Skeletal muscle satellite cell (primary cell): ENCODE results near the gene RPS6KA1.

ENCODE experiments used
- H3K27me3 ChIP-seq: 2 replicates; pipeline ENCODE4 v1.7.0; 2013; ENCODE audit warnings: low read length; ENCODE audit not compliant: control insufficient read depth, insufficient read depth
- H3K36me3 ChIP-seq: 2 replicates; pipeline ENCODE4 v1.7.0; 2013; ENCODE audit warnings: mild to moderate bottlenecking, control low read depth, low read length; ENCODE audit not compliant: insufficient read depth
- H3K4me1 ChIP-seq: 2 replicates; pipeline ENCODE4 v1.7.0; 2013; ENCODE audit warnings: low read length; ENCODE audit not compliant: control insufficient read depth, insufficient read depth
- H3K4me2 ChIP-seq: 2 replicates; pipeline ENCODE4 v1.7.0; 2013; ENCODE audit warnings: mild to moderate bottlenecking, low read length
- H3K4me3 ChIP-seq: 2 replicates; pipeline ENCODE4 v1.7.0; 2013; ENCODE audit warnings: low read length
- H3K9ac ChIP-seq: 2 replicates; pipeline ENCODE4 v1.7.0; 2013; ENCODE audit warnings: mild to moderate bottlenecking, low read depth, low read length, moderate library complexity
- H3K9me3 ChIP-seq: replicated peaks from 2 replicates; pipeline ENCODE4 v1.7.0; 2013; ENCODE audit warnings: mild to moderate bottlenecking, control low read depth, low read length

RPS6KA1 gene

GRCh38 chr1:26557008-26557407, 27.4 kb downstream of the RPS6KA1 start:
- H3K4me1 ChIP-seq, result peaks cover 9% of the 10 kb centered on the region
- no peak overlapping the region for H3K4me2 ChIP-seq
- H3K27me3 ChIP-seq, result no peaks in the 10 kb centered on the region
- H3K36me3 ChIP-seq, result no peaks in the 10 kb centered on the region
- H3K9ac ChIP-seq, result no peak overlapping the region
- H3K4me3 ChIP-seq, result no peak overlapping the region
- no peaks in the 10 kb centered on the region for H3K9me3 ChIP-seq

- Histone ChIP-seq H3K27me3 (no peaks in the 10 kb centered on the region), H3K9me3 (no peaks in the 10 kb centered on the region), H3K4me1 (peaks cover 9% of the 10 kb centered on the region), H3K9ac (no peak overlapping the region), H3K4me2 (no peak overlapping the region), H3K36me3 (no peaks in the 10 kb centered on the region), H3K4me3 (no peak overlapping the region)
Measured at GRCh38 chr1:26558685-26559048, 29.1 kb downstream of the RPS6KA1 start.

GRCh38 chr1:26560403-26560780, 30.8 kb downstream of the RPS6KA1 start:
- Histone ChIP-seq H3K36me3 (no peaks in the 10 kb centered on the region), H3K27me3 (no peaks in the 10 kb centered on the region), H3K9ac (no peak overlapping the region), H3K4me1 (peaks cover 9% of the 10 kb centered on the region), H3K4me2 (no peak overlapping the region), H3K9me3 (no peaks in the 10 kb centered on the region), H3K4me3 (no peak overlapping the region)

GRCh38 chr1:26570287-26570686, 40.7 kb downstream of the RPS6KA1 start:
- H3K4me2 ChIP-seq, result no peak overlapping the region
- H3K9me3 ChIP-seq, result no peaks in the 10 kb centered on the region
- no peak overlapping the region for H3K4me3 ChIP-seq
- H3K4me1 ChIP-seq, result peaks cover 13% of the 10 kb centered on the region
- H3K36me3 ChIP-seq, result no peaks in the 10 kb centered on the region
- H3K27me3 ChIP-seq, result no peaks in the 10 kb centered on the region
- no peak overlapping the region for H3K9ac ChIP-seq

- Histone ChIP-seq H3K36me3 (no peaks in the 10 kb centered on the region), H3K9ac (no peak overlapping the region)
Measured at GRCh38 chr1:26571381-26571780, 41.8 kb downstream of the RPS6KA1 start.

GRCh38 chr1:26574018-26574417, 44.5 kb downstream of the RPS6KA1 start:
- Histone ChIP-seq H3K4me1 (peaks cover 13% of the 10 kb centered on the region), H3K9ac (peak overlapping the region; percentile 29), H3K36me3 (no peaks in the 10 kb centered on the region), H3K4me2 (no peak overlapping the region), H3K27me3 (peaks cover 10% of the 10 kb centered on the region), H3K4me3 (no peak overlapping the region), H3K9me3 (no peaks in the 10 kb centered on the region)

More at GRCh38 chr1:26571381-26571780, 41.8 kb downstream of the RPS6KA1 start:
- peaks cover 13% of the 10 kb centered on the region for H3K4me1 ChIP-seq
- no peaks in the 10 kb centered on the region for H3K27me3 ChIP-seq
- no peaks in the 10 kb centered on the region for H3K9me3 ChIP-seq
- H3K4me3 ChIP-seq, result no peak overlapping the region
- H3K4me2 ChIP-seq, result no peak overlapping the region

- H3K27me3 ChIP-seq, result peaks cover 15% of the 10 kb centered on the region
- H3K9me3 ChIP-seq, result no peaks in the 10 kb centered on the region
- H3K36me3 ChIP-seq, result no peaks in the 10 kb centered on the region
- H3K9ac ChIP-seq, result peak overlapping the region; percentile 29
- H3K4me2 ChIP-seq, result peak overlapping the region; percentile 32
- peak overlapping the region; percentile 27 for H3K4me3 ChIP-seq
- H3K4me1 ChIP-seq, result peaks cover 13% of the 10 kb centered on the region
Measured at GRCh38 chr1:26574719-26575251, 45.2 kb downstream of the RPS6KA1 start.

- no peak overlapping the region for H3K9ac ChIP-seq
- peaks cover 16% of the 10 kb centered on the region for H3K27me3 ChIP-seq
- no peak overlapping the region for H3K4me3 ChIP-seq
- peaks cover 13% of the 10 kb centered on the region for H3K4me1 ChIP-seq
- H3K9me3 ChIP-seq, result no peaks in the 10 kb centered on the region
- H3K36me3 ChIP-seq, result no peaks in the 10 kb centered on the region
- no peak overlapping the region for H3K4me2 ChIP-seq
Measured at GRCh38 chr1:26575348-26575747, 45.8 kb downstream of the RPS6KA1 start.

- H3K36me3 ChIP-seq, result no peaks in the 10 kb centered on the region
- H3K4me3 ChIP-seq, result no peak overlapping the region
- no peak overlapping the region for H3K4me2 ChIP-seq
- H3K9ac ChIP-seq, result no peak overlapping the region
- H3K9me3 ChIP-seq, result no peaks in the 10 kb centered on the region
- H3K27me3 ChIP-seq, result peaks cover 16% of the 10 kb centered on the region
- peaks cover 22% of the 10 kb centered on the region for H3K4me1 ChIP-seq
Measured at GRCh38 chr1:26578167-26578566, 48.6 kb downstream of the RPS6KA1 start.

- Histone ChIP-seq H3K4me3 (no peak overlapping the region), H3K27me3 (peaks cover 16% of the 10 kb centered on the region), H3K4me2 (no peak overlapping the region), H3K36me3 (no peaks in the 10 kb centered on the region), H3K4me1 (peaks cover 16% of the 10 kb centered on the region), H3K9me3 (no peaks in the 10 kb centered on the region), H3K9ac (no peak overlapping the region)
Measured at GRCh38 chr1:26579681-26580111, 50.1 kb downstream of the RPS6KA1 start.

- Histone ChIP-seq H3K4me3 (no peak overlapping the region), H3K9me3 (no peaks in the 10 kb centered on the region)
Measured at GRCh38 chr1:26580116-26580515, 50.6 kb downstream of the RPS6KA1 start.

GRCh38 chr1:26581287-26581651, 51.7 kb downstream of the RPS6KA1 start:
- Histone ChIP-seq H3K36me3 (no peaks in the 10 kb centered on the region), H3K4me1 (peaks cover 12% of the 10 kb centered on the region), H3K9me3 (no peaks in the 10 kb centered on the region)

More at GRCh38 chr1:26580116-26580515, 50.6 kb downstream of the RPS6KA1 start:
- no peaks in the 10 kb centered on the region for H3K36me3 ChIP-seq
- H3K4me1 ChIP-seq, result peaks cover 12% of the 10 kb centered on the region
- no peak overlapping the region for H3K9ac ChIP-seq
- no peak overlapping the region for H3K4me2 ChIP-seq
- peaks cover 16% of the 10 kb centered on the region for H3K27me3 ChIP-seq

More at GRCh38 chr1:26581287-26581651, 51.7 kb downstream of the RPS6KA1 start:
- H3K9ac ChIP-seq, result no peak overlapping the region
- H3K4me2 ChIP-seq, result no peak overlapping the region
- H3K27me3 ChIP-seq, result peaks cover 16% of the 10 kb centered on the region
- no peak overlapping the region for H3K4me3 ChIP-seq
